Colon (tissue), 2 donors: ENCODE measurements around the gene CD177.
"Not testable (repeated sequence)": the region's sequence is repeated elsewhere in the genome, so short reads cannot be mapped to it uniquely, and the experiment has no call there.

Experiments
- FAIRE-seq: peaks from 2 replicates; lab custom pipeline; 2012; peaks lifted over from hg19 to GRCh38; lab: Jason Lieb, UNC
- donor health status: control.
- donor health status: control.

Gene CD177

GRCh38 chr19:43332058-43332922 is 21.2 kb upstream of the CD177 start:
- no peak for FAIRE-seq

- not testable (repeated sequence) for FAIRE-seq
Measured at GRCh38 chr19:43336508-43336907, 17.0 kb upstream of the CD177 start.

- no peak for FAIRE-seq
Measured at GRCh38 chr19:43337737-43338136, 15.7 kb upstream of the CD177 start.

GRCh38 chr19:43338530-43338929 is 15.0 kb upstream of the CD177 start:
- no peak for FAIRE-seq

GRCh38 chr19:43339243-43339930 is 14.1 kb upstream of the CD177 start:
- not testable (repeated sequence) for FAIRE-seq

- not testable (repeated sequence) for FAIRE-seq
Measured at GRCh38 chr19:43340101-43340500, 13.4 kb upstream of the CD177 start.

- FAIRE-seq: not testable (repeated sequence)
Measured at GRCh38 chr19:43341098-43341497, 12.4 kb upstream of the CD177 start.

GRCh38 chr19:43342104-43342503 is 11.4 kb upstream of the CD177 start:
- not testable (repeated sequence) for FAIRE-seq

- not testable (repeated sequence) for FAIRE-seq
Measured at GRCh38 chr19:43344347-43344925, 9.1 kb upstream of the CD177 start.

GRCh38 chr19:43349813-43350212 is 3.7 kb upstream of the CD177 start:
- FAIRE-seq: not testable (repeated sequence)

GRCh38 chr19:43351998-43352746 is 1.3 kb upstream of the CD177 start:
- no peak for FAIRE-seq

GRCh38 chr19:43354305-43354627 is 780 bp downstream of the CD177 start:
- no peak for FAIRE-seq

GRCh38 chr19:43356749-43357148 is 3.3 kb downstream of the CD177 start:
- FAIRE-seq: not testable (repeated sequence)

- no peak for FAIRE-seq
Measured at GRCh38 chr19:43362179-43362578, 8.7 kb downstream of the CD177 start.

- no peak for FAIRE-seq
Measured at GRCh38 chr19:43362745-43363144, 9.3 kb downstream of the CD177 start.

GRCh38 chr19:43365677-43366076 is 12.2 kb downstream of the CD177 start:
- FAIRE-seq: not testable (repeated sequence)

- no peak for FAIRE-seq
Measured at GRCh38 chr19:43367822-43368221, 14.3 kb downstream of the CD177 start.

- not testable (repeated sequence) for FAIRE-seq
Measured at GRCh38 chr19:43368897-43369296, 15.4 kb downstream of the CD177 start.

- FAIRE-seq: no peak
Measured at GRCh38 chr19:43371909-43372308, 18.4 kb downstream of the CD177 start.

- FAIRE-seq: no peak
Measured at GRCh38 chr19:43372462-43372861, 19.0 kb downstream of the CD177 start.

GRCh38 chr19:43377624-43378023 is 24.1 kb downstream of the CD177 start:
- FAIRE-seq: not testable (repeated sequence)

- FAIRE-seq: no peak
Measured at GRCh38 chr19:43380008-43380407, 26.5 kb downstream of the CD177 start.
